HAP-1 (cell line): ENCODE measurements around the gene FHIT.

Experiments used
- DNase-seq, 2 experiments: peaks; one replicate each; pipeline ENCODE4 v3.0.0-alpha.2; 2016 to 2020; ENCODE audit warnings: low spot score in 2 of 2
- H3K27me3 ChIP-seq: fragments of 250-450 bp; sonication (Bioruptor Pico); 2 replicates; pipeline ENCODE4 v1.5.1; 2020; ENCODE audit warnings: low read depth, mild to moderate bottlenecking, moderate library complexity
- H3K36me3 ChIP-seq: fragments of 250-450 bp; sonication (Bioruptor Pico); replicated peaks from 2 replicates; pipeline ENCODE4 v1.5.1; 2020; ENCODE audit warnings: mild to moderate bottlenecking
- H3K4me1 ChIP-seq: fragments of 250-450 bp; sonication (Bioruptor Pico); 2 replicates; pipeline ENCODE4 v1.5.1; 2020; ENCODE audit warnings: mild to moderate bottlenecking
- H3K4me3 ChIP-seq: fragments of 250-450 bp; sonication (Bioruptor Pico); 2 replicates; pipeline ENCODE4 v1.5.1; 2020; ENCODE audit warnings: mild to moderate bottlenecking, moderate library complexity
- H3K9me3 ChIP-seq: fragments of 250-450 bp; sonication (Bioruptor Pico); 2 replicates; pipeline ENCODE4 v1.5.1; 2020; ENCODE audit warnings: mild to moderate bottlenecking, moderate library complexity
- in situ Hi-C: fragments of 300-500 bp; cut with MboI; formaldehyde crosslinking; loops from 3 replicates; pipeline ENCODE4 v1.14.3; 2020; ENCODE audit warnings: low sequenced_read_pairs, inconsistent platforms, mixed read lengths

The FHIT gene

GRCh38 chr3:60070366-60070765, 1180.9 kb downstream of the FHIT start:
- in situ Hi-C loops, result no loop called here
- no peaks in the 10 kb centered on the region for H3K36me3 ChIP-seq
- no peaks in the 10 kb centered on the region for H3K9me3 ChIP-seq
- no peaks in the 10 kb centered on the region for H3K4me1 ChIP-seq
- DNase-seq, result no peak
- H3K27me3 ChIP-seq, result no peaks in the 10 kb centered on the region
- no peak overlapping the region for H3K4me3 ChIP-seq

- DNase-seq, result no peak
- Histone ChIP-seq H3K4me3 (no peak overlapping the region), H3K9me3 (no peaks in the 10 kb centered on the region; the same call in 1 of the 2 replicates), H3K27me3 (no peaks in the 10 kb centered on the region), H3K36me3 (no peaks in the 10 kb centered on the region), H3K4me1 (peaks cover 15% of the 10 kb centered on the region)
- in situ Hi-C loops, result no loop called here
These were observed 1185.9 kb downstream of the FHIT start for GRCh38 chr3:60065227-60065868.

GRCh38 chr3:60064210-60065178, 1186.8 kb downstream of the FHIT start:
- in situ Hi-C loops, result no loop called here
- no peaks in the 10 kb centered on the region for H3K27me3 ChIP-seq
- no peaks in the 10 kb centered on the region for H3K36me3 ChIP-seq
- no peak for DNase-seq
- peaks cover 15% of the 10 kb centered on the region for H3K4me1 ChIP-seq
- H3K4me3 ChIP-seq, result no peak overlapping the region
- no peaks in the 10 kb centered on the region; the same call in 1 of the 2 replicates for H3K9me3 ChIP-seq

- H3K4me3 ChIP-seq, result no peak overlapping the region
- H3K36me3 ChIP-seq, result no peaks in the 10 kb centered on the region
- in situ Hi-C loops, result no loop called here
- H3K27me3 ChIP-seq, result no peaks in the 10 kb centered on the region
- DNase-seq, result no peak
- peaks cover 5% of the 10 kb centered on the region; the same call in 1 of the 2 replicates for H3K9me3 ChIP-seq
- peaks cover 8% of the 10 kb centered on the region for H3K4me1 ChIP-seq
These were observed 1194.8 kb downstream of the FHIT start for GRCh38 chr3:60056404-60056803.

- peaks cover 5% of the 10 kb centered on the region; the same call in 1 of the 2 replicates for H3K9me3 ChIP-seq
- no peak for DNase-seq
- no peaks in the 10 kb centered on the region for H3K36me3 ChIP-seq
- in situ Hi-C loops, result no loop called here
- no peaks in the 10 kb centered on the region for H3K27me3 ChIP-seq
- peaks cover 6% of the 10 kb centered on the region; the same call in 1 of the 2 replicates for H3K4me1 ChIP-seq
- H3K4me3 ChIP-seq, result no peak overlapping the region
These were observed 1195.5 kb downstream of the FHIT start for GRCh38 chr3:60055765-60056164.

GRCh38 chr3:60053526-60054265, 1197.6 kb downstream of the FHIT start:
- H3K9me3 ChIP-seq, result peaks cover 5% of the 10 kb centered on the region; the same call in 1 of the 2 replicates
- no peak overlapping the region for H3K4me3 ChIP-seq
- in situ Hi-C loops, result no loop called here
- H3K27me3 ChIP-seq, result no peaks in the 10 kb centered on the region
- DNase-seq, result no peak
- H3K36me3 ChIP-seq, result no peaks in the 10 kb centered on the region
- peaks cover 6% of the 10 kb centered on the region; the same call in 1 of the 2 replicates for H3K4me1 ChIP-seq

- peaks cover 3% of the 10 kb centered on the region for H3K9me3 ChIP-seq
- H3K27me3 ChIP-seq, result no peaks in the 10 kb centered on the region
- no peak for DNase-seq
- no peaks in the 10 kb centered on the region for H3K36me3 ChIP-seq
- peaks cover 2% of the 10 kb centered on the region; the same call in 1 of the 2 replicates for H3K4me1 ChIP-seq
- in situ Hi-C loops, result no loop called here
- H3K4me3 ChIP-seq, result no peak overlapping the region
These were observed 1202.8 kb downstream of the FHIT start for GRCh38 chr3:60048447-60048848.

- Histone ChIP-seq H3K27me3 (no peaks in the 10 kb centered on the region), H3K36me3 (no peaks in the 10 kb centered on the region), H3K4me1 (peaks cover 2% of the 10 kb centered on the region; the same call in 1 of the 2 replicates), H3K4me3 (no peak overlapping the region), H3K9me3 (peaks cover 3% of the 10 kb centered on the region)
- DNase-seq, result no peak
- in situ Hi-C loops, result no loop called here
These were observed 1203.6 kb downstream of the FHIT start for GRCh38 chr3:60047426-60048200.

- in situ Hi-C loops, result no loop called here
These were observed 1205.0 kb downstream of the FHIT start for GRCh38 chr3:60046210-60046609.

GRCh38 chr3:60045686-60046085, 1205.6 kb downstream of the FHIT start:
- no peak for DNase-seq
- in situ Hi-C loops, result no loop called here
- peaks cover 3% of the 10 kb centered on the region for H3K9me3 ChIP-seq
- H3K4me1 ChIP-seq, result no peaks in the 10 kb centered on the region
- H3K36me3 ChIP-seq, result no peaks in the 10 kb centered on the region
- H3K27me3 ChIP-seq, result no peaks in the 10 kb centered on the region
- H3K4me3 ChIP-seq, result no peak overlapping the region

More at GRCh38 chr3:60046210-60046609, 1205.0 kb downstream of the FHIT start:
- no peak overlapping the region for H3K4me3 ChIP-seq
- H3K4me1 ChIP-seq, result no peaks in the 10 kb centered on the region; the same call in 1 of the 2 replicates
- no peaks in the 10 kb centered on the region for H3K36me3 ChIP-seq
- no peak for DNase-seq
- peaks cover 3% of the 10 kb centered on the region for H3K9me3 ChIP-seq
- no peaks in the 10 kb centered on the region for H3K27me3 ChIP-seq

- Histone ChIP-seq H3K4me1 (no peaks in the 10 kb centered on the region), H3K36me3 (no peaks in the 10 kb centered on the region), H3K4me3 (no peak overlapping the region), H3K9me3 (no peaks in the 10 kb centered on the region), H3K27me3 (no peaks in the 10 kb centered on the region)
- in situ Hi-C loops, result no loop called here
- no peak for DNase-seq
These were observed 1214.4 kb downstream of the FHIT start for GRCh38 chr3:60036803-60037202.

GRCh38 chr3:60033901-60034453, 1217.3 kb downstream of the FHIT start:
- no peaks in the 10 kb centered on the region for H3K4me1 ChIP-seq
- H3K36me3 ChIP-seq, result no peaks in the 10 kb centered on the region
- no peak for DNase-seq
- no peaks in the 10 kb centered on the region for H3K9me3 ChIP-seq
- in situ Hi-C loops, result no loop called here
- no peaks in the 10 kb centered on the region for H3K27me3 ChIP-seq
- no peak overlapping the region for H3K4me3 ChIP-seq

GRCh38 chr3:60030982-60031381, 1220.3 kb downstream of the FHIT start:
- Histone ChIP-seq H3K36me3 (no peaks in the 10 kb centered on the region), H3K9me3 (no peaks in the 10 kb centered on the region), H3K27me3 (no peaks in the 10 kb centered on the region), H3K4me3 (no peak overlapping the region), H3K4me1 (peaks cover 8% of the 10 kb centered on the region)
- no peak for DNase-seq
- in situ Hi-C loops, result no loop called here
